Prostate gland (tissue), 2 donors: ENCODE measurements around the gene KIAA0825.

Experiments
- CTCF ChIP-seq, 4 experiments: fragments of 200-600 bp in 2 of 4; fragments of 450-650 bp in 2 of 4; sonication (generic) in 2 of 4; IDR thresholded peaks; 1 replicate in 3 of 4; 2 replicates in 1 of 4; pipeline ENCODE4 v1.5.1; 2016 to 2019; ENCODE audit warnings: antibody characterized with exemption in 4 of 4, mild to moderate bottlenecking in 2 of 4, moderate library complexity in 2 of 4
- POLR2A ChIP-seq: fragments of 450-650 bp; IDR thresholded peaks from one replicate; pipeline ENCODE4 v1.6.1; 2016; ENCODE audit warnings: antibody characterized with exemption, mild to moderate bottlenecking
- POLR2AphosphoS5 ChIP-seq: sonication (generic); formaldehyde crosslinking; IDR thresholded peaks from one replicate; pipeline ENCODE4 v1.6.1; 2017; ENCODE audit warnings: antibody characterized with exemption

- TF ChIP-seq CTCF (IDR thresholded peaks at IDR 0.05) (no peak), POLR2A (no peak), POLR2AphosphoS5 (no peak)
These were observed 118.6 kb downstream of the KIAA0825 start for GRCh38 chr5:94499806-94500205.
